Calu3 (cell line): ENCODE data around the gene MLLT1. TPM values are rescaled to one million over a fixed set of nuclear protein-coding genes. Genes with fewer than 3 reads are reported as not detected.

ENCODE experiments used
- BruUV-seq: library from RNA; stranded (reverse); fragments of 400-500 nt; replicated peaks from 2 replicates; lab custom pipeline; 2021; lab: Mats Ljungman, UMichigan
- CTCF ChIA-PET: fragments of 300-600 bp; sonication (Branson Sonifier 250); formaldehyde crosslinking; loops from one replicate; lab custom pipeline; 2022; ENCODE audit warnings: antibody characterized with exemption; lab: Charles Lee
- DNase-seq: peaks from one replicate; pipeline ENCODE4 v3.0.0; 2022
- H3K27ac Mint-ChIP-seq: one replicate; pipeline ENCODE4 v1.8.0; 2022; ENCODE audit warnings: mixed read lengths; ENCODE audit not compliant: unreplicated experiment
- H3K27me3 Mint-ChIP-seq: one replicate; pipeline ENCODE4 v1.8.0; 2022; ENCODE audit warnings: mixed read lengths; ENCODE audit not compliant: unreplicated experiment
- H3K36me3 Mint-ChIP-seq: one replicate; pipeline ENCODE4 v1.8.0; 2022; ENCODE audit warnings: mild to moderate bottlenecking, moderate library complexity, mixed read lengths; ENCODE audit not compliant: insufficient read depth, unreplicated experiment
- H3K4me1 Mint-ChIP-seq: one replicate; pipeline ENCODE4 v1.8.0; 2022; ENCODE audit warnings: mild to moderate bottlenecking, low read depth, mixed read lengths; ENCODE audit not compliant: unreplicated experiment
- H3K4me3 Mint-ChIP-seq: one replicate; pipeline ENCODE4 v1.8.0; 2022; ENCODE audit warnings: mild to moderate bottlenecking, low read depth, moderate library complexity, mixed read lengths; ENCODE audit not compliant: unreplicated experiment
- H3K9me3 Mint-ChIP-seq: one replicate; pipeline ENCODE4 v1.8.0; 2022; ENCODE audit warnings: low read depth, mixed read lengths; ENCODE audit not compliant: unreplicated experiment
- intact Hi-C: fragments of 100-400 bp; cut with micrococcal nuclease; formaldehyde crosslinking; loops from one replicate; pipeline ENCODE4 v1.10.0; 2022; ENCODE audit not compliant: unreplicated experiment
- total RNA-seq: library from RNA; stranded (reverse); gene quantifications from 2 replicates; pipeline ENCODE4 v1.2.3, GENCODE V29; 2022
- TF ChIP-seq, protein P1 (sequence below): fragments of 200-600 bp; IDR thresholded peaks from one replicate; pipeline ENCODE4 v1.8.0; 2022; ENCODE audit warnings: antibody characterized with exemption; ENCODE audit not compliant: unreplicated experiment

MLLT1 gene
- total RNA-seq, 1 experiment from 2014 or later: 49.8 TPM

DNA sequence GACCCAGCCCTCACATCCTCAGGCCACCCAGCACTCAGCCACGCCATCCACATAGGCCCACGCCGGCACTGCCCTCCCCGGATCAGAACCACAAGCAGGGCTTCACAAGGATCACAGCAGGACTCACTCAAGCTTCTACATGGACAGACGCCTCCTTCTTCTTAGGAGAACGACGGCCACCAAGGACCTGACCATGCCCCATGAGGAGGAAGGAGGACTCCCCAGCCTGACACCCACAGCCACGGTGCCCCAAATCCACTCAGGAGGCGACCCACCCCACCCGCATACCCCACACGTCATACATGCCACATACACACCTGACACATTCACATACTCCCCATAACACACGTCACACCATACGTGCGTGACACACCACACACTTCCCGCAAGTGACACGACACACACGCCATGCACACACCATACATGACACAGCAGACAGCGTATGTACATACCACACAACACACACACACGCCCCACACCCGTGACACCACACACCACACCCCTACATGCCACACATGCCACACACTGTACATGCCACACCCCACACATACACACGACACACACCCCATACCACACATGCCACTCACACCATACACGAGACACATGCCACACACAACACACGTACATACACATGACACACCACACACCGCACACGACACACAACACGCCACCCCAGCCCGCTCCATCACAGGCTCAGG, 50.4 kb downstream of the MLLT1 start:
- BruUV-seq: no TSS peak
- TF ChIP-seq, protein P1, sequence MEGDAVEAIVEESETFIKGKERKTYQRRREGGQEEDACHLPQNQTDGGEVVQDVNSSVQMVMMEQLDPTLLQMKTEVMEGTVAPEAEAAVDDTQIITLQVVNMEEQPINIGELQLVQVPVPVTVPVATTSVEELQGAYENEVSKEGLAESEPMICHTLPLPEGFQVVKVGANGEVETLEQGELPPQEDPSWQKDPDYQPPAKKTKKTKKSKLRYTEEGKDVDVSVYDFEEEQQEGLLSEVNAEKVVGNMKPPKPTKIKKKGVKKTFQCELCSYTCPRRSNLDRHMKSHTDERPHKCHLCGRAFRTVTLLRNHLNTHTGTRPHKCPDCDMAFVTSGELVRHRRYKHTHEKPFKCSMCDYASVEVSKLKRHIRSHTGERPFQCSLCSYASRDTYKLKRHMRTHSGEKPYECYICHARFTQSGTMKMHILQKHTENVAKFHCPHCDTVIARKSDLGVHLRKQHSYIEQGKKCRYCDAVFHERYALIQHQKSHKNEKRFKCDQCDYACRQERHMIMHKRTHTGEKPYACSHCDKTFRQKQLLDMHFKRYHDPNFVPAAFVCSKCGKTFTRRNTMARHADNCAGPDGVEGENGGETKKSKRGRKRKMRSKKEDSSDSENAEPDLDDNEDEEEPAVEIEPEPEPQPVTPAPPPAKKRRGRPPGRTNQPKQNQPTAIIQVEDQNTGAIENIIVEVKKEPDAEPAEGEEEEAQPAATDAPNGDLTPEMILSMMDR: no peak
- no peaks in the 10 kb centered on the region for H3K9me3 Mint-ChIP-seq
- H3K27me3 Mint-ChIP-seq: no peaks in the 10 kb centered on the region
- CTCF ChIA-PET: no interaction called here
- H3K27ac Mint-ChIP-seq: peak overlapping the region; percentile 70
- no peak overlapping the region for H3K4me3 Mint-ChIP-seq
- H3K36me3 Mint-ChIP-seq: peaks cover 26% of the 10 kb centered on the region
- DNase-seq: no peak
- H3K4me1 Mint-ChIP-seq: no peaks in the 10 kb centered on the region
- intact Hi-C loops: no loop called here

- BruUV-seq: no TSS peak
- CTCF ChIA-PET: no interaction called here
- H3K4me1 Mint-ChIP-seq: no peaks in the 10 kb centered on the region
- no peak for DNase-seq
- no peak overlapping the region for H3K4me3 Mint-ChIP-seq
- H3K36me3 Mint-ChIP-seq: peaks cover 29% of the 10 kb centered on the region
- H3K9me3 Mint-ChIP-seq: no peaks in the 10 kb centered on the region
- H3K27ac Mint-ChIP-seq: no peak overlapping the region
- H3K27me3 Mint-ChIP-seq: no peaks in the 10 kb centered on the region
- intact Hi-C loops: no loop called here
- TF ChIP-seq, protein P1: no peak
Measured at GRCh38 chr19:6228551-6229215, 51.1 kb downstream of the MLLT1 start.

GRCh38 chr19:6227936-6228325, 51.8 kb downstream of the MLLT1 start:
- CTCF ChIA-PET: no interaction called here
- no peak for DNase-seq
- H3K9me3 Mint-ChIP-seq: no peaks in the 10 kb centered on the region
- H3K4me3 Mint-ChIP-seq: no peak overlapping the region
- H3K36me3 Mint-ChIP-seq: peaks cover 29% of the 10 kb centered on the region
- TF ChIP-seq, protein P1: no peak
- intact Hi-C loops: no loop called here
- BruUV-seq: no TSS peak
- no peaks in the 10 kb centered on the region for H3K27me3 Mint-ChIP-seq
- no peaks in the 10 kb centered on the region for H3K4me1 Mint-ChIP-seq
- no peak overlapping the region for H3K27ac Mint-ChIP-seq

DNA sequence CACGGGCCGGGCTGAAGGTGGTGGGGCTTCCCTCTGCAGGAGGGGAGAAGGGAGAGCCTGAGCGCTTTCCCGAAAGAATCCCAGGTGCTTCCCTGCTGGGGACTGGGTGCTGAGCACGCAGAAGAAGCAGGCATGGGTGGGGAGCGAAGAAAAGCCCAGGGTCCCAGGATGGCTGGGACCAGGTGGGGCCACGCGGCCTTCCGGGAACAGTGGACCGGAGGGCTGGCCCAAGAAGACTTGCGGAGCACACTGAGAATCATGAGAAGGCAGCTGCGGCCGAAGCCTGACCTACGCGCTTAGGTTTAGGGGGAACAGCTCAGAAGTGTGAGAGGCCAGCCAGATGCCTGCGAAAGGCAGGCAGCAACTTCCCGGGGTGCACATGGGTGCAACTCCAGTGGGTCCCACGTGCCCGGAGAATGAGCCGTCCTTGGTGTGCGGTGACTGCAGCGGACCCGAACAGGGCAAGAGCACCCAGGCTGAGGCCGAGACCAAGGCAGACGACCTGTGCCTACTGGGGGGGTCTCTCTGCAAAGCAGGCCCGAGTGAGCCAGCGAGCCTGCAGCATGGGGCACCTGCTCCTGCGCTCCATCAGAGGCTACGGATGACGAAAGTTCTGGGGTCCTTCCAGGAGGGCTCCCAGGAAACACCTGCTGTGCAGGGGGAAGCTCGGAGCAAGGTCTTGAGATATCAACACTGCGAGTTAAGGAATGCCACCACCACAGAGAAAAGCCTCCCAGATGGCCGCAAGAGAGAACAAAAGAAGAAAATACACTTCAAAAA, 52.4 kb downstream of the MLLT1 start:
- intact Hi-C loops: no loop called here
- Mint-ChIP-seq H3K4me3 (no peak overlapping the region), H3K9me3 (no peaks in the 10 kb centered on the region), H3K4me1 (no peaks in the 10 kb centered on the region), H3K36me3 (peaks cover 29% of the 10 kb centered on the region), H3K27ac (no peak overlapping the region), H3K27me3 (no peaks in the 10 kb centered on the region)
- no TSS peak for BruUV-seq
- CTCF ChIA-PET: no interaction called here
- TF ChIP-seq, protein P1: no peak
- no peak for DNase-seq
